ENCODE data around the gene ZNF311. TPM values are rescaled to one million over a fixed set of nuclear protein-coding genes. Genes with fewer than 3 reads are reported as not detected.

The ZNF311 gene
- polyA plus RNA-seq: not detected

DNA sequence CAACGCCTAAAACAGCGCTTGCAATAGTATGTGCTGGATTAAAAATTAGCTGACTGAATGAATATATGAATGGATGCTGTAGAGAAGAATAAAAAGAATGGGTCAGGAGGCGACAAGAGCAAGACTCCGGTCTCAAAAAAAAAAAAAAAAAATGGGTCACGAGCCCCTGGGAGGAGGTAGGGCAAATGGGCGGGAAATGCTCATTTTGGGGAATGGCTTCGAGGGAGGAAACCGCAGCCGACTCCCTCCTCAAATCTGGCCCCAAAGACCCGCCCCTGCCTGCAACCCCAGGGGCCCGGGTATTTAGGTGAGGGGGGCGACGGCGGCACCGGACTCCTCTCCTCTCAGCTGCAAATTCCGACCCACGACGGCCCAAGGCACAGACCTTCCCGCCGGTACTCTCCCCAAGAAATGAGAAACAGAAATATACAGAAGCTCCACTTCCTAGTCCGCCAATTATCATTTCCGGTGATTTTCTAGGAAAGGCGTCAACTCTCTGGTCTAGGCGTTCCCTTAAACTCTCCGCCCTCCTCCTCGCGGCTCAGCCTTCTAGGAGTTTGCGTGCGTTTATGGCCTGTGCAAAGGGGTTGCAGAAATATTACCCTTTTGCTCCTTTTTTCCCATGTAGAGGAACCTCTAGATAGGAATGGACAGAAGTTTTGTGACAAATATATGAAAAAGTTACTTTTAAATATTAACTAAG is at the start of gene ZNF311:
TSS of gene ZNF311 (minus strand) at position 133 of the 703 bp plus-strand sequence. CDS start 1,361 bp downstream, outside the sequence.
- Mint-ChIP-seq H3K36me3 (peaks cover 0 to 4% (median 0%) of the 10 kb centered on the region in 3 donors), H3K27me3 (ENCODE audit: low read depth in 3 of 3) (peaks cover 2 to 22% (median 12%) of the 10 kb centered on the region in 3 donors), H3K27ac (peak within 1 kb of the TSS in 5 of 6 donors; percentile 3 to 46 (median 20)), H3K9me3 (no peaks in the 10 kb centered on the region), H3K4me1 (peaks cover 11 to 18% of the 10 kb centered on the region in 2 donors), H3K4me3 (peak within 1 kb of the TSS; percentile 80 to 89 (median 88))
- DNase-seq: no peak

- peaks cover 0 to 3% (median 0%) of the 10 kb centered on the region in 6 donors for H3K9me3 Mint-ChIP-seq
- H3K4me1 Mint-ChIP-seq: no peaks in the 10 kb centered on the region
- no peak overlapping the region for H3K4me3 Mint-ChIP-seq
- no peaks in the 10 kb centered on the region for H3K36me3 Mint-ChIP-seq
- H3K27ac Mint-ChIP-seq: no peak overlapping the region
- no peak for DNase-seq
- peaks cover 4 to 19% (median 13%) of the 10 kb centered on the region in 3 donors for H3K27me3 Mint-ChIP-seq (ENCODE audit: low read depth in 3 of 3)
These were observed 46.6 kb upstream of the ZNF311 start for GRCh38 chr6:29051680-29052079.

DNA sequence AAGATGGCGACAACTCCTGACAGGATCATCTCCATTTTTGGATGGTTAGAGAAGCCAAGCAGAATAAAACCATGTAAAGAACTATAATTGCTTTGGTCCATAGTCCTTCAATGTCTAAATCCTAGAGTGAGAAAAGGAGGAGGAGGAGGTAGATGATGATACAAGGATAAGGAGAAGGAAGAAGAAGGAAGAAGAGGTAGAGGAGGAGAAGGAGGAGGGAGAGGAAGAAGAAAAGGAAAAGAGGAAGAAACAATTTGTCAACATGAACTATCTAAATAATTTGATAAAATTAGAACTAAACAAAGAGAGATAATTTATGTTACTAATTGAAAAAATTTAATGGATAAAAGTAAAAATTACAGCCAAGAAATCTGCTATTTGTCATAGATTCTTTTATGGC is 40.0 kb upstream of the ZNF311 start, which contains the start of gene OR2W1:
TSS of gene OR2W1 (minus strand) at position 101 of the 400 bp plus-strand sequence. CDS start at position 101, 0 bp downstream.
- no peak within 1 kb of the TSS for H3K27ac Mint-ChIP-seq
- no peaks in the 10 kb centered on the region for H3K4me1 Mint-ChIP-seq
- H3K9me3 Mint-ChIP-seq: peaks cover 0 to 1% (median 0%) of the 10 kb centered on the region in 6 donors
- H3K27me3 Mint-ChIP-seq (ENCODE audit: low read depth in 3 of 3): peaks cover 6 to 20% (median 13%) of the 10 kb centered on the region in 3 donors
- no peaks in the 10 kb centered on the region for H3K36me3 Mint-ChIP-seq
- H3K4me3 Mint-ChIP-seq: no peak within 1 kb of the TSS
- DNase-seq: no peak

GRCh38 chr6:29035951-29036350 is 30.8 kb upstream of the ZNF311 start:
- H3K4me3 Mint-ChIP-seq: no peak overlapping the region
- no peaks in the 10 kb centered on the region for H3K36me3 Mint-ChIP-seq
- H3K27ac Mint-ChIP-seq: no peak overlapping the region
- H3K4me1 Mint-ChIP-seq: no peaks in the 10 kb centered on the region
- DNase-seq: no peak
- H3K9me3 Mint-ChIP-seq: no peaks in the 10 kb centered on the region
- H3K27me3 Mint-ChIP-seq (ENCODE audit: low read depth in 3 of 3): peaks cover 7 to 13% (median 8%) of the 10 kb centered on the region in 3 donors

- no peak overlapping the region for H3K27ac Mint-ChIP-seq
- peaks cover 4 to 20% (median 7%) of the 10 kb centered on the region in 3 donors for H3K27me3 Mint-ChIP-seq (ENCODE audit: low read depth in 3 of 3)
- H3K36me3 Mint-ChIP-seq: no peaks in the 10 kb centered on the region
- no peak overlapping the region for H3K4me3 Mint-ChIP-seq
- H3K4me1 Mint-ChIP-seq: no peaks in the 10 kb centered on the region
- no peak for DNase-seq
- no peaks in the 10 kb centered on the region for H3K9me3 Mint-ChIP-seq
These were observed 23.7 kb upstream of the ZNF311 start for GRCh38 chr6:29028821-29029220.

GRCh38 chr6:29025927-29026585 is 20.9 kb upstream of the ZNF311 start:
- Mint-ChIP-seq H3K9me3 (peaks cover 0 to 1% (median 0%) of the 10 kb centered on the region in 6 donors), H3K27me3 (ENCODE audit: low read depth in 3 of 3) (peaks cover 9 to 26% (median 9%) of the 10 kb centered on the region in 3 donors), H3K4me3 (no peak overlapping the region), H3K4me1 (no peaks in the 10 kb centered on the region), H3K36me3 (no peaks in the 10 kb centered on the region), H3K27ac (no peak overlapping the region)
- no peak for DNase-seq

- Mint-ChIP-seq H3K9me3 (peaks cover 0 to 1% (median 0%) of the 10 kb centered on the region in 6 donors), H3K27me3 (ENCODE audit: low read depth in 3 of 3) (peaks cover 9 to 18% (median 15%) of the 10 kb centered on the region in 3 donors), H3K36me3 (no peaks in the 10 kb centered on the region), H3K4me1 (peaks cover 6 to 9% of the 10 kb centered on the region in 2 donors), H3K4me3 (no peak overlapping the region), H3K27ac (no peak overlapping the region)
- no peak for DNase-seq
These were observed 16.3 kb upstream of the ZNF311 start for GRCh38 chr6:29021434-29021833.

GRCh38 chr6:29019629-29020028 is 14.5 kb upstream of the ZNF311 start:
- H3K27me3 Mint-ChIP-seq (ENCODE audit: low read depth in 3 of 3): peaks cover 16 to 18% (median 18%) of the 10 kb centered on the region in 3 donors
- no peak overlapping the region for H3K27ac Mint-ChIP-seq
- H3K9me3 Mint-ChIP-seq: peaks cover 0 to 1% (median 0%) of the 10 kb centered on the region in 6 donors
- H3K36me3 Mint-ChIP-seq: no peaks in the 10 kb centered on the region
- peaks cover 14 to 17% of the 10 kb centered on the region in 2 donors for H3K4me1 Mint-ChIP-seq
- no peak overlapping the region for H3K4me3 Mint-ChIP-seq
- DNase-seq: no peak

GRCh38 chr6:29017428-29017802 is 12.3 kb upstream of the ZNF311 start:
- H3K4me3 Mint-ChIP-seq: peak overlapping the region in 4 of 5 donors; percentile 87 to 96 (median 89)
- H3K4me1 Mint-ChIP-seq: peaks cover 14 to 17% of the 10 kb centered on the region in 2 donors
- no peak for DNase-seq
- peak overlapping the region in 1 of 6 donors; percentile 55 for H3K27ac Mint-ChIP-seq
- peaks cover 0 to 1% (median 0%) of the 10 kb centered on the region in 6 donors for H3K9me3 Mint-ChIP-seq
- no peaks in the 10 kb centered on the region for H3K36me3 Mint-ChIP-seq
- H3K27me3 Mint-ChIP-seq (ENCODE audit: low read depth in 3 of 3): peaks cover 18 to 22% (median 18%) of the 10 kb centered on the region in 3 donors

- Mint-ChIP-seq H3K9me3 (peaks cover 0 to 1% (median 0%) of the 10 kb centered on the region in 6 donors), H3K4me3 (peak overlapping the region; percentile 87 to 96 (median 91)), H3K36me3 (no peaks in the 10 kb centered on the region), H3K4me1 (peaks cover 14 to 19% of the 10 kb centered on the region in 2 donors), H3K27me3 (ENCODE audit: low read depth in 3 of 3) (peaks cover 15 to 17% (median 16%) of the 10 kb centered on the region in 3 donors), H3K27ac (peak overlapping the region; percentile 55 to 85 (median 76))
- DNase-seq: peak; percentile 71 to 78 (median 76)
These were observed 11.7 kb upstream of the ZNF311 start for GRCh38 chr6:29016559-29017427.

DNA sequence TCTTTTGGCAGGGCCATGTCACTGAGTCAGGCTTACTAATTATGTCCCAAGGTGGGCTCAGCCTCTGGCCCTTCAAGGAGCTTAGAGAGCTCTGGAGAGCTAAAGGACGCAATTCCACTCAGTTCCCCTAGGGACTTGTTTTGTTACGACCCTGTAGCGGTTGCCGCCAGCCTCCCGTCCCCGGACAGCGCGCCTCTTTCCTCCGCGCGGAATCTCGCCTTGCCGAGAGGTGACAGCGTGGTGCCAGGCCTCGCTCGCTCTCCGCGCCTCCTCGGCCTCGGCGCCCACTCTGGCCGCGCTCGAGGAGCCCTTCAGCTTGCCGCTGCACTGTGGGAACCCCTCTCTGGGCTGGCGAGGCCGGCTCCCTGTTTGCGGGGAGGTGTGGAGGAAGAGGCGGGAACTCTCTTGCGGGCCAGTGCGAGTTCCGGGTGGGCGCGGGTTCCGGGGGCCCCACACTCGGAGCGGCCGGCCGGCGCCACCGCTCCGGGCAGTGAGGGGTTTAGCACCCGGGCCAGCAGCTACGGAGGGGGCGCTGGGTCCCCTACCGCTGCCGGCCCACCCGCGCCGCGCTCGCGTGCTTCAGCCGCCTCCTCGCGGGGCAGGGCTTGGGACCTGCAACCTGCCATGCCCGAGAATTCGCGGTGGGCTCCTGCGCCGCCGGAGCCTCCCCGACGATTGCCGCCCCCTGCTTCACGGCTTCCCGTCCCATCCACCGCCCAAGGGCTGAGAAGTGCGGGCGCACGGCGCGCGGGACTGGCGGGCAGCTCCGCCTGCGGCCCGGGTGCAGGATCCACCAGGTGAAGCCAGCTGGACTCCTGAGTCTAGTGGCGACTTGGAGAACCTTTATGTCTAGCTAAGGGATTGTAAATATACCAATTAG is 9.9 kb upstream of the ZNF311 start:
- H3K27me3 Mint-ChIP-seq (ENCODE audit: low read depth in 3 of 3): peaks cover 15 to 19% (median 16%) of the 10 kb centered on the region in 3 donors
- DNase-seq: peak in 1 of 3 donors; percentile 10
- peaks cover 18 to 28% of the 10 kb centered on the region in 2 donors for H3K4me1 Mint-ChIP-seq
- H3K9me3 Mint-ChIP-seq: no peaks in the 10 kb centered on the region
- H3K36me3 Mint-ChIP-seq: no peaks in the 10 kb centered on the region
- peak overlapping the region in 3 of 5 donors; percentile 31 to 96 (median 87) for H3K4me3 Mint-ChIP-seq
- H3K27ac Mint-ChIP-seq: no peak overlapping the region

DNA sequence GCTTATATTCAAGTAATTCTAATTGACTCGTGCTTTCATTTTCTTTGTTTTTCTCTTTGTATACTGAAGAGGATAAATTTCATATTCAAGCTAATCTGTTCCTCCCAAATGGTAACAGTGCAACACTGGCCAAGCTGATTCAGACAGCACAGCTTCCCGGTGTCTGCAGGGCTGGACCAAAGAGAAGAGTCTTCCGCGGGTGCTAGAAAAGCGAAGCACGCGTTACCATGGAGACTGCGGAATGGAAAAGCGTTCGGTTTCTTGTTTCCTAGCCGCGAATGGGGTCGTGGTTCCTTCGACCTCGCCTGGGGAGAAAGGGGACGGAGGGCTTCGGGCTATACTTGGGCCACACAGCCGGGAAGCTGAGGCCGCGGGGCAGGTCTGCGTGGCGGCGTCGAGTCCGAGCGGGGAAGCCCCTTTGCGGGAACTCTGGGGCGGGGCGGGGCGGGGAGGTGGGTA is 6.2 kb upstream of the ZNF311 start:
- H3K27me3 Mint-ChIP-seq (ENCODE audit: low read depth in 3 of 3): peaks cover 16 to 21% (median 16%) of the 10 kb centered on the region in 3 donors
- H3K9me3 Mint-ChIP-seq: no peaks in the 10 kb centered on the region
- peak overlapping the region; percentile 72 to 89 (median 81) for H3K4me3 Mint-ChIP-seq
- H3K36me3 Mint-ChIP-seq: no peaks in the 10 kb centered on the region
- H3K4me1 Mint-ChIP-seq: peaks cover 11 to 20% of the 10 kb centered on the region in 2 donors
- peak; percentile 31 to 40 (median 36) for DNase-seq
- H3K27ac Mint-ChIP-seq: peak overlapping the region in 1 of 6 donors; percentile 26

All from immature natural killer cell (primary cell).